GM21825 (cell line): ENCODE results near the gene CLSTN1.

ENCODE experiments used
- ATAC-seq: cut with Tn5 transposase; IDR thresholded peaks from one replicate; pipeline ENCODE4 v1.9.1; 2021; ENCODE audit warnings: mild to moderate bottlenecking, moderate library complexity; ENCODE audit not compliant: unreplicated experiment

Gene CLSTN1

GRCh38 chr1:9823943-9824701 lies at the start of gene CLSTN1:
CLSTN1 (minus strand) TSS chr1:9823965; CDS start chr1:9823733, 232 bp downstream.
- peak; percentile 52 for ATAC-seq

GRCh38 chr1:9873385-9873784 lies 49.6 kb upstream of the CLSTN1 start:
- ATAC-seq: no peak

- ATAC-seq: no peak
These were observed 48.8 kb upstream of the CLSTN1 start for GRCh38 chr1:9872430-9873165.

GRCh38 chr1:9871707-9872425 lies 48.1 kb upstream of the CLSTN1 start:
- no peak for ATAC-seq

GRCh38 chr1:9871021-9871420 lies 47.3 kb upstream of the CLSTN1 start:
- ATAC-seq: no peak

GRCh38 chr1:9870572-9870971 lies 46.8 kb upstream of the CLSTN1 start:
- ATAC-seq: no peak

- ATAC-seq: no peak
These were observed 46.1 kb upstream of the CLSTN1 start for GRCh38 chr1:9869831-9870251.

- ATAC-seq: no peak
These were observed 44.5 kb upstream of the CLSTN1 start for GRCh38 chr1:9868244-9868590.

GRCh38 chr1:9867408-9868243 lies 43.9 kb upstream of the CLSTN1 start:
- no peak for ATAC-seq

- no peak for ATAC-seq
These were observed 43.1 kb upstream of the CLSTN1 start for GRCh38 chr1:9866836-9867235.

GRCh38 chr1:9865724-9866123 lies 42.0 kb upstream of the CLSTN1 start:
- no peak for ATAC-seq

- ATAC-seq: no peak
These were observed 39.6 kb upstream of the CLSTN1 start for GRCh38 chr1:9863371-9863770.

- no peak for ATAC-seq
These were observed 37.6 kb upstream of the CLSTN1 start for GRCh38 chr1:9861360-9861759.

- no peak for ATAC-seq
These were observed 37.1 kb upstream of the CLSTN1 start for GRCh38 chr1:9860887-9861286.

GRCh38 chr1:9859281-9860014 lies 35.7 kb upstream of the CLSTN1 start:
- ATAC-seq: no peak

GRCh38 chr1:9858293-9859035 lies 34.7 kb upstream of the CLSTN1 start:
- no peak for ATAC-seq

- ATAC-seq: no peak
These were observed 31.4 kb upstream of the CLSTN1 start for GRCh38 chr1:9855186-9855585.

GRCh38 chr1:9853249-9853595 lies 29.5 kb upstream of the CLSTN1 start:
- ATAC-seq: no peak

- ATAC-seq: no peak
These were observed 28.9 kb upstream of the CLSTN1 start for GRCh38 chr1:9852410-9853248.
